Fibroblast of the aortic adventitia (primary cell): ENCODE results near the gene DDX31. TPM values are rescaled to one million over a fixed set of nuclear protein-coding genes. Genes with fewer than 3 reads are reported as not detected.

Experiments
- DNase-seq: peaks from one replicate; pipeline ENCODE4 v3.0.0-alpha.2; 2010; ENCODE audit warnings: low read depth
- H3K4me3 ChIP-seq: 2 replicates; pipeline ENCODE4 v1.5.1; 2011; ENCODE audit warnings: low read depth, mild to moderate bottlenecking, control low read depth, low read length, moderate library complexity
- CTCF ChIP-seq: IDR thresholded peaks from 2 replicates; pipeline ENCODE4 v1.5.1; 2011; ENCODE audit warnings: mild to moderate bottlenecking, low read length, control low read depth, inconsistent platforms; ENCODE audit not compliant: insufficient read depth
- total RNA-seq: library from RNA; depleted of rRNA; stranded (reverse); fragments of >200 nt; gene quantifications from 2 replicates; pipeline ENCODE4 v1.2.3, GENCODE V29; 2012; ENCODE audit warnings: low replicate concordance

DDX31 gene
- total RNA-seq, 1 donor = 13.5 TPM

- no peak for TF ChIP-seq CTCF
- no peak overlapping the region for H3K4me3 ChIP-seq
- no peak for DNase-seq
Observed at GRCh38 chr9:132554755-132555154, 115.0 kb downstream of the DDX31 start.

DNA sequence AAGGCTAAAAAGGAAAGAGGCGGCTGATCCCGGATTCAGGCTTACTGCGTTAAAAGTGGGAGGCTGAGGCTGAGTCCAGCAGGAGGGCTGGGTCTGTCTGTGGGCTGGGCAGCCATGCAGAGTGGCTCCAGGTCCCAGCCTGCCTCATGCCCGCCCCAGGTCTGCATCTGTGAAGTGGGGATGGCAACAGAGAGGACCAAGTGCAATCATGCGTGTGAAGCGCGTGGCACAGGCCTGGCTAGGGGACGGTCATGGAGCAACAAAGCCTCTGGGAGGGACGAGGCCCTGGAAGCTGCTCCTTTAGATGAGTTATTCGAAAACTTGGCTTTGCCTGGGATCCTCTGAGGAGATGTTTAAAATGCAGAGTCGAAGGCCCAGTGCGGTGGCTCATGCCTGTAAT lies 117.7 kb downstream of the DDX31 start:
- no peak overlapping the region for H3K4me3 ChIP-seq
- no peak for TF ChIP-seq CTCF
- DNase-seq = no peak

DNA sequence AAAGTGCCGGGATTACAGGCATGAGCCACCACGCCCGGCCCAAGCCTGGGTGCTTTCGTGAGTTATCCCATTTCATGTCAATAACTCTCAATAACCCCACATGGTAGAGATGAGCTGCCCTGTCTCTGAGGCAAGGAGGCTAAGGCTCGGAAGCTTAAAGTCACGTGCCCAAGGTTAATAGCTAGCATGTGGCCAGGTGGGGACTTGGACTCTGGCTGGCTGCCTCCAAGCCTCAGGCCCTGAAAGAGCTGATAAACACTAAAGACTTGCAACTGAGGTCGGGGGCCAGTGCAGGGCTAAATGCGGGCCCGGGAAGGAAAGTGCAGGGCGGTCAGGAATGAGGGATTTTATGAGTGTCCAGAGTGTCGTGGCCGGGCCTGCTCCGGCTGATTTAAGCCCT lies 118.2 kb downstream of the DDX31 start:
- no peak for DNase-seq
- TF ChIP-seq CTCF = no peak
- H3K4me3 ChIP-seq = no peak overlapping the region

- H3K4me3 ChIP-seq = no peak overlapping the region
- no peak for DNase-seq
- TF ChIP-seq CTCF = no peak
Observed at GRCh38 chr9:132548751-132549640, 120.8 kb downstream of the DDX31 start.

GRCh38 chr9:132547976-132548730 lies 121.6 kb downstream of the DDX31 start:
- no peak for DNase-seq
- no peak for TF ChIP-seq CTCF
- H3K4me3 ChIP-seq = no peak overlapping the region

DNA sequence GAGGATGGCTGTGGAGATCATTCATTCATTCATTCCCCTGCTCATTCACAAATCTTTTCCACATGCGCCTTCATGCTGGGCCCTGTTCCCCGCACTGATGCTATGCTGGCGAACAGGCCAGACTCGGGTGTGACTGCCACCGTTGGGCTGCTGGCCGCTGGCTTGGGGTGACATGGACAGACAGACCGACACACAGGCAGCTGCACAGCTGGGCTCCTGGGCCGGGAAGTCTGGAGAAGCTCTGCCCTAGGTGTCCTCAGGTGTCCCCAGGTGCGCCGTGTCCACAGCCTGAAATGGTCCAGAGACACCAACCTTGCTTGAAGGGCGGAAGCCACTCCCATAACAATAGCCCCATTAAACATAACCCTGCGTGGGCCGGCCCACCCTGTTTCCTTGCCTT lies 122.3 kb downstream of the DDX31 start:
- no peak for DNase-seq
- H3K4me3 ChIP-seq = no peak overlapping the region
- no peak for TF ChIP-seq CTCF
